ENCODE results near the gene GID4. TPM values are rescaled to one million over a fixed set of nuclear protein-coding genes. Genes with fewer than 3 reads are reported as not detected.
A peak's percentile ranks its signal among the peaks of the same experiment; 100 is the strongest.

GID4 gene
- total RNA-seq, 2 donors from 2014 or later: 3.6 to 20.4 TPM

GRCh38 chr17:18014006-18014405, 25.2 kb upstream of the GID4 start:
- Histone ChIP-seq H3K27me3 (no peaks in the 10 kb centered on the region), H3K4me1 (peaks cover 15% of the 10 kb centered on the region), H3K9me3 (no peaks in the 10 kb centered on the region), H3K4me3 (no peak overlapping the region), H3K27ac (no peak overlapping the region), H3K36me3 (replicated peaks in 1 of 2; ENCODE audit: insufficient read depth in 1 of 2, low read depth in 2 of 2) (no peaks in the 10 kb centered on the region)
- ATAC-seq: no peak
- TF ChIP-seq POLR2A (IDR thresholded peaks at IDR 0.05): no peak
- no peak for TF ChIP-seq CTCF (IDR thresholded peaks at IDR 0.05)
- intact Hi-C loops (cut with DNase I): no loop called here
- DNase-seq: no peak
- 91 to 97% methylated on average over 6 of the region's 6 CpGs for WGBS, 2 donors

GRCh38 chr17:18015593-18015992, 23.6 kb upstream of the GID4 start:
- Histone ChIP-seq H3K4me3 (no peak overlapping the region), H3K9me3 (no peaks in the 10 kb centered on the region), H3K27me3 (no peaks in the 10 kb centered on the region), H3K27ac (no peak overlapping the region), H3K4me1 (peaks cover 19% of the 10 kb centered on the region), H3K36me3 (replicated peaks in 1 of 2; ENCODE audit: insufficient read depth in 1 of 2, low read depth in 2 of 2) (no peaks in the 10 kb centered on the region)
- intact Hi-C loops (cut with DNase I): no loop called here
- no peak for ATAC-seq
- TF ChIP-seq CTCF (IDR thresholded peaks at IDR 0.05): no peak
- TF ChIP-seq POLR2A (IDR thresholded peaks at IDR 0.05): no peak
- no peak for DNase-seq
- 88 to 100% methylated on average over 1 to 5 of the region's 5 CpGs for WGBS, 2 donors

GRCh38 chr17:18016426-18016825, 22.8 kb upstream of the GID4 start:
- Histone ChIP-seq H3K4me1 (peaks cover 19% of the 10 kb centered on the region), H3K9me3 (no peaks in the 10 kb centered on the region), H3K27ac (no peak overlapping the region), H3K4me3 (no peak overlapping the region), H3K27me3 (no peaks in the 10 kb centered on the region), H3K36me3 (replicated peaks in 1 of 2; ENCODE audit: insufficient read depth in 1 of 2, low read depth in 2 of 2) (no peaks in the 10 kb centered on the region)
- no peak for TF ChIP-seq POLR2A (IDR thresholded peaks at IDR 0.05)
- no peak for TF ChIP-seq CTCF (IDR thresholded peaks at IDR 0.05)
- WGBS, 2 donors: 92 to 94% methylated on average over 12 of the region's 12 CpGs
- ATAC-seq: no peak
- DNase-seq: no peak
- intact Hi-C loops (cut with DNase I): no loop called here

GRCh38 chr17:18017958-18018357, 21.2 kb upstream of the GID4 start:
- no peak for TF ChIP-seq CTCF (IDR thresholded peaks at IDR 0.05)
- no peak for TF ChIP-seq POLR2A (IDR thresholded peaks at IDR 0.05)
- no peaks in the 10 kb centered on the region for H3K27me3 ChIP-seq
- intact Hi-C loops (cut with DNase I): no loop called here
- DNase-seq (no peak), ATAC-seq (no peak)
- H3K27ac ChIP-seq: peak overlapping the region in 2 of 4 donors; percentile 10 to 14
- H3K4me3 ChIP-seq: no peak overlapping the region
- WGBS, 2 donors: 30 to 58% methylated on average over 3 of the region's 3 CpGs
- H3K36me3 ChIP-seq (replicated peaks in 1 of 2; ENCODE audit: insufficient read depth in 1 of 2, low read depth in 2 of 2): no peaks in the 10 kb centered on the region
- H3K9me3 ChIP-seq: no peaks in the 10 kb centered on the region
- peaks cover 19% of the 10 kb centered on the region for H3K4me1 ChIP-seq

- H3K27me3 ChIP-seq: no peaks in the 10 kb centered on the region
- TF ChIP-seq POLR2A (IDR thresholded peaks at IDR 0.05) (no peak), CTCF (IDR thresholded peaks at IDR 0.05) (no peak)
- H3K4me3 ChIP-seq: no peak overlapping the region
- no peaks in the 10 kb centered on the region for H3K36me3 ChIP-seq (replicated peaks in 1 of 2; ENCODE audit: insufficient read depth in 1 of 2, low read depth in 2 of 2)
- no peak overlapping the region for H3K27ac ChIP-seq
- H3K4me1 ChIP-seq: peaks cover 19% of the 10 kb centered on the region
- WGBS, 2 donors: 91 to 98% methylated on average over 8 to 15 of the region's 15 CpGs
- intact Hi-C loops (cut with DNase I): no loop called here
- ATAC-seq (no peak), DNase-seq (no peak)
- no peaks in the 10 kb centered on the region for H3K9me3 ChIP-seq
These were observed 20.7 kb upstream of the GID4 start for GRCh38 chr17:18018411-18018921.

All from body of pancreas (tissue), 4 donors.